Fibroblast of skin of left biceps (primary cell): ENCODE measurements around the gene SIPA1L3.

Experiments used
- DNase-seq, 2 experiments: peaks; one replicate each; pipeline ENCODE4 v3.0.0-alpha.2; 2013; ENCODE audit warnings: low read depth in 2 of 2

The SIPA1L3 gene

GRCh38 chr19:38233740-38234251 is 326.8 kb downstream of the SIPA1L3 start:
- DNase-seq, result no peak

- DNase-seq, result no peak
Observed at GRCh38 chr19:38234615-38235014, 327.6 kb downstream of the SIPA1L3 start.

- DNase-seq, result no peak
Observed at GRCh38 chr19:38239816-38240215, 332.8 kb downstream of the SIPA1L3 start.

- no peak for DNase-seq
Observed at GRCh38 chr19:38243279-38243673, 336.3 kb downstream of the SIPA1L3 start.

GRCh38 chr19:38245826-38246498 is 339.0 kb downstream of the SIPA1L3 start:
- no peak for DNase-seq

GRCh38 chr19:38247126-38247525 is 340.1 kb downstream of the SIPA1L3 start:
- no peak for DNase-seq

- DNase-seq, result no peak
Observed at GRCh38 chr19:38247734-38248268, 340.8 kb downstream of the SIPA1L3 start.

- no peak for DNase-seq
Observed at GRCh38 chr19:38248421-38248820, 341.4 kb downstream of the SIPA1L3 start.

- DNase-seq, result no peak
Observed at GRCh38 chr19:38250428-38250820, 343.4 kb downstream of the SIPA1L3 start.

GRCh38 chr19:38250821-38251563 is 344.0 kb downstream of the SIPA1L3 start:
- DNase-seq, result no peak

GRCh38 chr19:38251564-38252051 is 344.6 kb downstream of the SIPA1L3 start:
- no peak for DNase-seq

- no peak for DNase-seq
Observed at GRCh38 chr19:38252385-38252784, 345.4 kb downstream of the SIPA1L3 start.

- no peak for DNase-seq
Observed at GRCh38 chr19:38252941-38253691, 346.1 kb downstream of the SIPA1L3 start.

- DNase-seq, result no peak
Observed at GRCh38 chr19:38253788-38254187, 346.8 kb downstream of the SIPA1L3 start.

GRCh38 chr19:38255383-38256014 is 348.5 kb downstream of the SIPA1L3 start:
- no peak for DNase-seq
